Measurements from ENCODE around the gene BMP8A.
"Not testable (repeated sequence)": the region's sequence is repeated elsewhere in the genome, so short reads cannot be mapped to it uniquely, and the experiment has no call there.

Gene BMP8A

DNA sequence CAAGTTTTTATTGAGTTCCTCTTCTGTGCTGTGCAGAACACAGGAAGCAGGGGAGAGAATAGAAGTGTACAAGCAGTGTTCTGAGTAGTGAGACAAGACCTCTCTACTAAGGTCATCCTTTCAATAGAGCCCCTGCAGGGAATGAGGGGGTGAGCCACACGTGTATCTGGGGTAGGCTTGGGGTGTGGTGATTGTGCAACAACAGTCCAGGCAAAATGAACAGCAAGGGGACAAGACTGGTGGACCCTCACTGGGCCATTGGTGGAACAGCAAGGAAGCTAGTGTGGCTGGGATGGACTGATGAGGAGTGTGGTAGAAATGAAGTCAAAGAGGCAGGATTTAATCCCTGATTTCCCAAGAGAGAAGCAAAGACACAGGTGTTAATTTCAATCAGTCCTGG, 8.2 kb upstream of the BMP8A start:
- no peak for DNase-seq (ENCODE audit: low read depth in 1 of 2, low spot score in 1 of 2)

DNA sequence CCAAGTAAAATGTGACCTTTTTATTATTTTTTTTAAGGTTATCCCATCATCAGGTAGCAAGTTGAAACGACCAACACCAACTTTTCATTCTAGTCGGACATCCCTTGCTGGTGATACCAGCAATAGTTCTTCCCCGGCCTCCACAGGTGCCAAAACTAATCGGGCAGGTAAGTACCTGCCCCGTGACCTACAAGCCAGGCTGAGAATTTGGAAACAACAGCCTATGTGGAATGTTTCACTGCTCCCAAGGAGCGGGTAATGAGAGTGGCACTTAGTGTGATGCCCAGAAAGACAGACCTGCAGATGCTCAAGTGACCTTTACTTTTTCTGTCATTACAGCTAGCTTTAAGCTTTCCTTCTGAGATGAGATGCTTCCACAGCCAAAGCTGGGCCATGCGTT, 6.9 kb upstream of the BMP8A start:
- no peak for DNase-seq (ENCODE audit: low read depth in 1 of 2, low spot score in 1 of 2)

DNA sequence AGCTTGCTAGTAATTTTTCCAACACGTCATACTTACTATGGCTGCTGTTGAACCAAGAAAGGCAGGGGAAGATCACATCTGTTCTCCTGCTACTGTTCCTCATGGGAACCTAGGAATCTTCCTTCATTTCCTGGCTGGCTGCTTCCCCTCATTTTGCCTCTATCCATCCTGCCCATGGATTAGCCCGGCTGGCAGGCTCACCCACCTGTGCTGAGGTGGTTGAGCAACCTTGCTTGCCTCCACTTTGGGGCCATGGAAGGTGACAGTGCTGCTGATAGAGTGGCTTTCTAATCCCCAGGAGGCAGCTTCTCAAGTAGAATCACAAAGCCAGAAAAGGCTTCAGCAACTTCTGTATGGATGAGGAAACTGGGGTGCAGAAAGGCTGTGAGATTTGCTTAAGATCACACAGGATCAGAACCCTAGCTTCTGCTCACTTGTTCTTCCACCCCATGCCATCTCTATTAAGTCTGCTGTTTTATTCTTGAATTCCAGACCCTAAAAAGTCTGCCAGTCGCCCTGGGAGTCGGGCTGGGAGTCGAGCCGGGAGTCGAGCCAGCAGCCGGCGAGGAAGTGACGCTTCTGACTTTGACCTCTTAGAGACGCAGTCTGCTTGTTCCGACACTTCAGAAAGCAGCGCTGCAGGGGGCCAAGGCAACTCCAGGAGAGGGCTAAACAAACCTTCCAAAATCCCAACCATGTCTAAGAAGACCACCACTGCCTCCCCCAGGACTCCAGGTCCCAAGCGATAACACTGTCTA, 6.2 kb upstream of the BMP8A start:
- no peak for DNase-seq (ENCODE audit: low read depth in 1 of 2, low spot score in 1 of 2)

DNA sequence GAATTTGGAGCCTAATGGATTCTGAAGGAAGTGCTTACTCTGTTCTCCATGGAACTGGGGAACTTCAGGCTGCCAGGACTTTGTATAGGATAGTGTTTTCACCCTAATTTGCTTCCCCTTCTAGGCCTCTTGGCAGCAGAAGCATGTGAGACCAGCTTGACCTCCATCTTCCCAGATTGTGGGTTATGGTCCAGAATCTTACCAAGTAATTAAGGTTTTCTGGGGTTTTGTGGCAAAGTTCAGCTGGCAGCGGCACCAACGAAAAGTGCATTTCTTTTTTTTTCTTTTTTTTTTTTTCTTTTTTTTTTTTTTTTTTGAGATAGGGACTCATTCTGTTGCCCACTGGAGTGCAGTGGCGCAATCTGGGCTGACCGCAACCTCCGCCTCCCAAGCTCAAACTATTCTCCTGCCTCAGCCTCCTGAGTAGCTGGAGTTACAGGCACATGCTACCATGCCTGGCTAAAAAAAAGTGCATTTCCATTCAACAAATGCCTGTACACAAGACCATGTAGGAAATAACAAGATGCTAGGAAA, 3.4 kb upstream of the BMP8A start:
- DNase-seq (ENCODE audit: low read depth in 1 of 2, low spot score in 1 of 2): no peak

DNA sequence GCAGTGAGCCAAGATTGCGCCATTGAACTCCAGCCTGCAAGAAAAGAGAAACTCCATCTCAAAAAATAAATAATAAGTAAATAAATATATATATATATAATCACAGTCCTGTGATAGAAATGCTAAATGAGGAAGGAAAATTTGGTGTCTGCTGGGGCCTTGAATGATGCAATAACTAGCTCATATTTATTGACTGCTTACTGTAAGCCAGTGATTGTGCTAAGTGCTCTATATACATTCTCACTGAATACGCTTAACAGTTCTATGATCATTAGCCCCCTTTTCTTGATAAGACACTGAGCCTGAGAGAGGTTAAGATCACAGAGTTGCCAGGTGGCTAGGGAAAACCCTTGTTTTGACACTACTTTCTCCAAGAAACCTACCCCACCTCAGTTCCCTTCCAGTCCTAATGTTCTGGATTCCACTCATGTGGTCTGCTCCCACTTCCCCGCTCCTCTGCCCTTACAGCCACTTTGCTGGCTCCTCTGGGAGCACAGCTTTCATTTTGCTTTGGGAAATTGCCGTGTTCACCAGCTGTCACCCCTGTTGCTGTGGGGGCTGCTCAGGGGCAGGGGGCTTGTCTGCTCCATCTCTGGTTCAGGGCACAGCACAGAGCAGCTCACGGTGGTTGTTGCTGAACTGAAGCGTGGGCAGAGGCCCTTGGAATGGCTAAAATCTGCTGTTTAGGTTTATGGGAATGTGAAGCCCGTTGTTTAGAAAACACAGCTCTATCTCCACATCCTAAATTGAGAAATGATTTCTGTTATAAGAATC, 2.5 kb upstream of the BMP8A start:
- no peak for DNase-seq (ENCODE audit: low read depth in 1 of 2, low spot score in 1 of 2)

DNA sequence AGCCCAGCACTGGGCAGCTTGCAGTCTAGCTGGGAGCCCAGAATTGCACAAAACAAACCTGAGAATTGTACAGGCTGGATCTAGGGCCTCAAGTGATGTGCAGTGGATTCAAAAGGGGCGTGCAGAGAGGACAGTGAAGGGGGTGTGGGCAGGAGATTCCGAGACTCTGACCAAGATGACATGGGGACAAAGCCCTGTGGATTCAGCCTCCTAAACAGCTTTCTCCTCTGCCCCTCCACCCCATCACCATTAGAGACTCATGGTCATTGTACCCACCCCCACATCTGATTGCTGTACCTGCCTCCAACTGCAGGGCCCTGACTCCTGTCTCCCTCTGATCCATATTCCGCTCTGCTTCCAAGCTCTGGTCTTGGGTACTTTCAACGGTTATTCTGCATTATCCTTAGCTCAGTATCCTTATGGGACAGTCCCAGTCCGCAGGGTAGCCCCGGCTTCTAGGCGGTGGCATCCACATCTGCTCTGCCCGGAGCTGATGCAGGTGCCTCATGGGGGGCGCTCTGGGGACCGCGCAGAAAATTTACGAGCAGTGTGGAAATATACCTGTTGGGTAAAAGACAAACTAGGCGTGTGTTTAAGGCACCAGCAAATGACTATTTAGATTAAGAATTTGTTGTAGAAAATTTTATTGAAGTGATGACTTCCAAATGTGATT, 1.7 kb upstream of the BMP8A start:
- no peak for DNase-seq (ENCODE audit: low read depth in 1 of 2, low spot score in 1 of 2)

DNA sequence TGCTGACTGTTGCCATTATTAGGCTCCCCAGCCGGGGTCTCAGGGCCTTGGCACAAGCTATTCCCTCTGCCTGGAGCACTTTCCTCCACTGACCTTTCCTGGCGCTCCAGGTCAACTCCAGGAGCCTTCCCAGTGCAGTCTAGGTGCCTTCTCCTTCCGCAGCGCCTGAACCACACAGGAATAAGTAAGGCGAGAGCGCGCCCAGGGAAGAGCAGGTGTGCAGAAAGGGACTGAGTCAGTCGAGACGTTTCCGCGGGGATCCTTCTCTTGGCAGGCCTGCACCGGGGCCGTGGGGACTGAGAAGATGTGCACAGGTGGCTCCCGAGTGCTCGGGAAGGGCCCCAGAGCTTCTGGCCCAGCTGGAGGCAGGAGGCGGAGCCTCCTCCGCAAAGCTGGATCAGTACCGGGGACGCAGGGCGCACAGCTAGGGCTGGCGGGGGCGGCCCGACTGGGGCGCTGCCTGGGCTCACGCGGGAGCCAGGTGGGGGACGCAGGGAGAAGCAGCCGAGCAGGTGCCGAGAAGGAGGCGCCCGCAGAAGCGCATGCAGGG, 765 bp upstream of the BMP8A start:
- no peak for DNase-seq (ENCODE audit: low read depth in 1 of 2, low spot score in 1 of 2)

DNA sequence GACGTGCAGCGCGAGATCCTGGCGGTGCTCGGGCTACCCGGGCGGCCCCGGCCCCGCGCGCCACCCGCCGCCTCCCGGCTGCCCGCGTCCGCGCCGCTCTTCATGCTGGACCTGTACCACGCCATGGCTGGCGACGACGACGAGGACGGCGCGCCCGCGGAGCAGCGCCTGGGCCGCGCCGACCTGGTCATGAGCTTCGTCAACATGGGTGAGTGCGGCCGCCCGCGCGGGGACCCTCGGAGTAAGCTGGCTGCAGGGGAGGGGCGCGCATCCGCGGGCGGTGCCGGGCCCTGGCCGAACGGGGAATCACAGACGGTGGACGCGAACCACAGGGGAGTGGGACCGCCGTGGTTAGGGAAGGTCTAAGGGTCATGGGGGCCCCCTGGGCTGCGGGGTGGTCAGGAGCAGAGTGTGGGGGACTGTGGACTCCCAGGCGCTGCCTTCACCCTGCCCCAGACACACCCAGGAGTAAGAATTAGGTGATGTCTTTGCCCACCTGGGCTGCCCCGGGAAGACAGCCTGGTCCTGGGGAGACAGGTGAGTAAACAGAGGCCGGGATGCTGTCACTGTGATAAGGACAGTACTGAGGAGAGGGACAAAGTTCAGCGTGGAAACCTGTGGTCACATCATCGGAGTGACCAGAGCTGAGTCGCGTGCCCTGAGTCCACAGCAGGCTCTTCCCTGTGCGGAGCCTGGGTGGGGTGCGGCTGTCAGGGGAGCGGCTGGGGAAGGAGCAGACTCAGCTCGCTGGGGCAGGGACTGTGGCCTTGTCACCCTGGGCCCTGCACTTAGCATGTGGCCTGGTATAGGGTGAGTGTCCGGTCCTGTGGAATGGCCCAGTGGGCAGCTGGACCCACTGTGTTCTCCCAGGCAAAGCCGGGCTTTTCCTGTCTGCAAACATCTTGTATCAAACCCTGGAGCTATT, 944 bp downstream of the BMP8A start:
- not testable (repeated sequence) for DNase-seq (ENCODE audit: low read depth in 1 of 2, low spot score in 1 of 2)

DNA sequence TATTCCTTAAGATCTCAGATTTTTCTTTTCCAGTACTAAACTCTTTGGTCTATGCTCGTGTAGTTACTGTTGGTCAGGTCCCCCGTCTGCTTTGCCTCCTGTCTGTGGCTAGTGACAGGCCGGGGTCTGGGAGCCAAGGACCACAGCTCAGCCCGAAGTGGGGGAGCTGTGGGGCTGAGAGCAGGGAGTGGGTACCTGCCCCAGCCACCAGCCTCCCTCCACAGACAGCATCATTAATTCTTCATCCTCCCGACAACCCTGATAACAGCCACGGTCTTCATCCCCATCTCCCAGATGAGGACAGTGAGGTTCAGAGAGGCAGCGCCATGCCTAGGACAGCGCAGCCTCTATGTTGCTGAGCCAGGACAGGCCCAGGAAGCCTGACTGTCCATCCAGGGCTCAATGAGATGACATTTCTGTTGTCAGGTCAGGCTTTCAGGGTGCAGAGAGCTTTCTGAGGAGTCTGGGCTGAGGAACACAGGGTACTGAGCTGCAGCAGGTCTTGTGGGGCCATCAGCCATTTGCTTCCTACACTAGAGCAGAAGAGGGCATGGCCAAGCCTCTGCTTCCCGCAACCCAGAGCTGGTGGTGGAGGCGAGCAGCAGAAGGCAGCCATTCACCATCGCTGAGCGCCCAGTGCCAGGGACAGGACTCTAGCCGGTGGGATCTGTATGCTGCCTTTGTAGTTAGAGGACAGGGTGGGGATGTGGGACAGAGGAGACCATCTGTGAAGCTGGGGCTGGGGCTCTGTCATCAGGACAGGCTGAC, 1.8 kb downstream of the BMP8A start:
- not testable (repeated sequence) for DNase-seq (ENCODE audit: low read depth in 1 of 2, low spot score in 1 of 2)

DNA sequence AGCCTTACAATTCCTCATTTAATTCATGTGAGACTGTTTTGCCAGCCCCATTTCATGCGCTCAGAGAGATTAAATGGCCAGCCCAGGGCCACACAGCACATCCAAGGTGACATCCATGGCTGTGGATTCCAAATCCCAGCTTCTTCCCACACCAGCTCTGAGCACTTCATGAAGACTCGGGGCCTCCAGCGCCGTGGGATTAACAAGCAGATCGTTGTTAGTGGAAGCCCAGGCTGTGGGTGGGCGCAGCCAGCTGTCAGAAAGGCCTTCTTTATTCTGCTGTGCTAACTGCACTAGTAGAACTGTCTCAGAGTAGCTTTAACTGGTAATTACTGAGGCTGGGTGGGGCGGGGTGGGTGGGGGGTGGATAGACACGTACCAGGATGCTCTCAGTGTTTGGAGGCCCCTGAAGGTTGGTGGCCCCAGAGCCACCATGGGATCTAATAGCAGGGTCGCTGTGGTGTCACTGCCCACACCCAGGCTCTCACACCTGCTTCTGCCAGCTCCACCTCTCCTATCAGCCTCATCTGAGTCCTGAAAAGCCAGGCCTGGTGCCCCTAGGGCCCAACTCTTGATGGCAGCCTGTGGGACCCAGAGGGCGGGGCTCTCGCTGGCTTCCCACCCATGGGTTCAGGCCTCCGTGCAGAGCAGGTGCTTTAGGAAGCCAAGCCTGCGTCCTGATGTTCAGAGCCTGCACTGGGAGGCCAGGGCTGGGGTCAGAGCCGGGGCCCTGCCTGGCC, 3.4 kb downstream of the BMP8A start:
- DNase-seq (ENCODE audit: low read depth in 1 of 2, low spot score in 1 of 2): no peak

DNA sequence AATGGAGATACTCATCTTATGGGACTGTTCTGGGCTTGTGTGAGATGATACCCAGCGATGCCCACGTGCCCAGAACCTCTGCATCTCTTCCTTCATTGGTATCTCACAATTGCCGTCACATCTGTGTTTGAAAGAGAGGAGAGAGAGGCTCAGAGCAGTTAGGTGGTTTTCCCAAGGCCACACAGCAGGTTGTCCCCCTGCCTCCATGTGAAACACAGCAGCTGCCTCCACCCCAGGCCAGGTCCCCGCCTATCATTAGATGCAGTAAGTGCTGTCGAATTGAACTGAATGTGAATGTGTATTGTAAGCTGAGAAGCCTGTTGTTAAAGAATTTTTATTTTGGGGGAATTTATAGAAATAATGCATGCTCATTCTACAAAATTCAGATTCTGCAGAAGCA, 5.1 kb downstream of the BMP8A start:
- not testable (repeated sequence) for DNase-seq (ENCODE audit: low read depth in 1 of 2, low spot score in 1 of 2)

DNA sequence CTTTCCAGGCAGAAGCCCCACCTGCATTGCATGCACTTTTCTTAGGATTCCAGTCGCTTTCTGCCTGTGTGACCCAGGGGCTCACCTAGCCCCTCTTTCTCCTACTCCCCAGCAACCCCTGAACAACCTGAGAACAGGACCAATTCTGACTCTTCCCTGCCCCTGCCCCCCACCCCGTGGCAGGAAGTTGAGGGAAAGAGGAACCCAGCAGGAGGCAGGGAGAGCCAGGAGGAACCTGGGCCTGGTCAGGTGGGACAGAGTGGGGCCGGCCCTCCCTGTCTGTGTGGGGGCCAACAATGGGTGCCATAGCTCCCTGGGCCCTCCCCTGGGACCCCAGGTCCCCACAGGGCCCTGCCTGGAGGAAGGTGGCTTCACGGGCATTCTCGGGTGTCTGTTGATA, 6.1 kb downstream of the BMP8A start:
- DNase-seq (ENCODE audit: low read depth in 1 of 2, low spot score in 1 of 2): no peak

DNA sequence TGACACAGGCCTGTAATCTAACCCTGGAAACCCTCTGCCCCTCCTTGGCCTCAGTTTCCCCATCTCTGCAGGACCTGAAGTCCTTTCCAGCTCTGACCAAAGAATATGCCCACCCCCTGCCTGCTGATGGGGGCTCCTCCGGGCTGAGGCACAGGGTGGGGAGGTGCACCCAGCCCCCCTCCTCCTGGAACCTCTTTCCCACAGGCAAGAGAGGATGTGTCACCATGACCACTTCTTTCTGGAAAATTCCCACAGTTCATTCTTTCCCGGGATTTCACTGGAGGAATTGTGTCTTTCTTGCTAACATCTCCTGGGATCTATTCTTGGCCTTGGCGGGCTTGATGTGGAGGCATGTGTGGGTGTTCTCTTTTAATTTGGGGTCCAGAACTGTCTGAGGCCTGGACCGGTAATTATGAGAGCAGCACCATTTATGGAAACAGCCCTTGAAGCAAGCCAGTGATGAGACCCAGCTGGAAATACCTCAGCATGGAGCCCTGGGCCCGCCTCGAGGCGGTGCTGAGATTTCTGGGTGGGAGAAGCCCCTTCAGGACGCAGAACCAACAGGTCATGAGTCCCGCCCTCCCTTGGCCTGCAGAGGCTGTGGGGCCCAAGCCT, 6.8 kb downstream of the BMP8A start:
- not testable (repeated sequence) for DNase-seq (ENCODE audit: low read depth in 1 of 2, low spot score in 1 of 2)

DNA sequence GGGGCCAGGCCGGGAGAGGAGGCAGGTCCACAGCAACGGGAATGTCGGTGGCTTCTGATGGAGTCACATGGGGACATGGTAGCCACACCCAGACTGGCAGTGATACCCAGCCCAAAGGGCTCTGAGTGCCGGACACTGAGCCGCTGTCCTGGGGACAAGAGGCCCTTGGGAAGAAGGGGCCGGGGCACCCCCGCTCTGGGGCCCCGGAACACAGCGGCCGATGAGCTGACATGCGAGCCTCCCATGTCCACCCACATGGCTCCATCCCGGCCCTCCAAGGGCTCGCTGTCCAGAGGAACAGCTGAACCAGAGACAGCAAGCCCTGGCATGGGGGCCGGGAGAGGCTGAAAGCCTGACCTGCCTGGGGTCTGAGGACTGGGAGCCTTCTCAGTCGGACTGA, 7.4 kb downstream of the BMP8A start:
- not testable (repeated sequence) for DNase-seq (ENCODE audit: low read depth in 1 of 2, low spot score in 1 of 2)

DNA sequence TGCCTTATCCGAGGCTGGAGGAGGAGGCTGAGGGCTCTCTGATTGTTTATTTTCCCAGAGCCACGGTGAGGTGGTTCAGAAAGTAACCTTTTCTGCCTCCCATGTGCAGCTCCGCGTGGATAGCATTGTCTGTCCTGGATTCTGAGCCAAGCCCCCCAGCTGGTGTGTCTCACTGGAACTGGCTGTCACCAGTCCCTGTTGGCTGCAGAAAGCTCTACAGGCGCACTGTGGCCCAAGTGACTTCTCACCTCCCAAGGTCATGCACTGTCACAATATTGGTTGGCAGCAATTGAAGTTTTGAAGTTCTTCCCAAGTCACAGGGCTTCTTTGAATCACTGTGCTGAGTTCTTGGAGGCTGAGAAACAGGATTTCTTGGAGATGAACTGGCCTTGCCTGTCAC, 8.2 kb downstream of the BMP8A start:
- no peak for DNase-seq (ENCODE audit: low read depth in 1 of 2, low spot score in 1 of 2)

DNA sequence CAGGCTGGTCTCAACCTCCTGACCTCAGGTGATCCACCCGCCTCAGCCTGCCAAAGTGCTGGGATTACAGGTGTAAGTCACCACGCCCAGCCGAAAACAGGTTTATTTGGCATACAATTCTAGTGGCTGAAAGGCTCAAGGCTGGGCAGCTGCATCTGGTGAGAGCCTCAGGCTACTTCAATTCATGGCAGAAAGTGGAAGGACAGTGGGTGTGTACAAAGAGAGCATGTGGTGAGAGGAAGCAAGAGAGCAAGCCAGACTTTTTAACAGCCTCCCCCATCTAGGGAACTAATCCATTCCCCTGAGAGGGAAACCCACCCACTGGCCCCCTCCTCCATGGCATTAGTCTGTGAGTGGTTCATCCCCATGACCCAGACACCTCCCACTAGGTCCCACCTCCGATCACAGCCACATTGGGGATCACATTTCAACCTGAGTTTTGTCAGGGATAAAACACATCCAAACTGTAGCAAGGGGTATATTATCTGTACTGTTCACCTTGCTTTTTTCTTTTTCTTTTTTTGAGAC, 9.5 kb downstream of the BMP8A start:
- no peak for DNase-seq (ENCODE audit: low read depth in 1 of 2, low spot score in 1 of 2)

DNA sequence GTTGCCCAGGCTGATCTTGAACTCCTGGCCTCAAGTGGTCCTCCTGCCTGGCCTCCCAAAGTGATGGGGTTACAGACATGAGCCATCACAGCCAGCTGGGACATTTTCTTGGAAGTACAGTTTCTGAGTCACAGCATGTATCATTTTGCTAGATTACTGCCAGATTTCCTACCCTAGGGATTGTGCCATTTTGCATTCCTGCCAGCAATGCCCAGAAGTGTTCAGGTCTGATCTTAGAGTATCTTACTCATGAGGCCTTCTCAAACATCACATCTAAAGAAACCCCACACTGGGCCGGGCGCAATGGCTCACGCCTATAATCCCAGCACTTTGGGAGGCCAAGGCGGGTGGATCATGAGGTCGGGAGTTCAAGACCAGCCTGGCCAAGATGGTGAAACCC, 10.2 kb downstream of the BMP8A start:
- no peak for DNase-seq (ENCODE audit: low read depth in 1 of 2, low spot score in 1 of 2)

DNA sequence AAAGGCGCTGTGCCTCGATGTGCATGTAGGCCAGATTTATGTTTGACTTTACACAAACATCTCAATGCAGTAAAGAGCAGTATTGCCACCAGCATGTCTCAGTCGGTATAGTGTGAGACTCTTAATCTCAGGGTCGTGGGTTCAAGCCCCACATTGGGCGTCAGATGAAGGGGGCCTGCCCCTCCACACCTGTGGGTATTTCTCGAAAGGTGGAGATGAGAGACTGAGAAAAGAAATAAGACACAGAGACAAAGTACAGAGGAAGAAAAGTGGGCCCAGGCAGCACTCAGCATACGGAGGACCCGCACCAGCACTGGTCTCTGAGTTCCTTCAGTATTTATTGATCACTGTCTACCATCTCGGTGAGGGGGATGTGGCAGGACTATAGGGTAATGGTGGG, 13.0 kb downstream of the BMP8A start:
- not testable (repeated sequence) for DNase-seq (ENCODE audit: low read depth in 1 of 2, low spot score in 1 of 2)
